GM19193 (cell line): ENCODE results near the gene CFAP251.

ENCODE experiments used
- POLR2A ChIP-seq: IDR thresholded peaks from 4 replicates; pipeline ENCODE4 v1.6.1; 2011; ENCODE audit not compliant: insufficient read depth, insufficient read length; ENCODE audit errors: extremely low read depth

The CFAP251 gene

DNA sequence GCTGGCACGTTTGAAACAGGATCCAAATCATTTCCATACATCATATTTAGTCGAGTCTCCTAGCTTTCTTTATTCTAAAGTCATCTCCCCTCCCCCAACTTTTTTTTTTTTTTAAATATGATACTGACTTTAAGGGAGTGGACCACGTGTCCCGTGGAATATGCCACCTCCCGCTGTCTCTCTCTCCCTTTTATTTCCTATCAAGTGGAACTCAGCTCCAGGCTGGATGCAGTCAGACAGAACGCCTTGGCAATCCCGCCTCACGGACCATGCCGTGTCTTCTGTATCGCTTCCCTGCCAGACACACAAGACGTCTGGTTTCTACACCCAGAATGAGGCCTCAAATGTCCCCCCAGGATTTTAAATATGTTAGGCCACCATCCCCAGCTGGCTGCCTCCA lies 124.5 kb downstream of the CFAP251 start:
- TF ChIP-seq POLR2A = no peak

DNA sequence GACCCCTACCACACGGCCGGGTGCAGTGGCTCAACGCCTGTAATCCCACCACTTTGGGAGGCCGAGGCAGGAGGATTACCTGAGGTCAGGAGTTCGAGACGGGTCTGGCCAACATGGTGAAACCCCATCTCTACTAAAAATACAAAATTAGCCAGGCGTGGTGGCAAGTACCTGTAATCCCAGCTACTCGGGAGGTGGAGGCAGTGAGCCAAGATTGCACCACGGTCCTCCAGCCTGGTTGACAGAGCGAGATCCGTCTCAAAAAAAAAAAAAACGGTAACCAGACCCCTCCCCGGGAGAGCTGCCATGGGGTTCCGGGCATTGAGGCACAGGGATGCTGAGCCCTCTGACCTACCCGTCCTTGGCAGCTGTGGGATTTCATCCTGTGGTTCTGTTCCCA lies 125.1 kb downstream of the CFAP251 start:
- TF ChIP-seq POLR2A = no peak

- no peak for TF ChIP-seq POLR2A
Observed at GRCh38 chr12:122045262-122045661, 126.9 kb downstream of the CFAP251 start.

- no peak for TF ChIP-seq POLR2A
Observed at GRCh38 chr12:122046145-122046544, 127.8 kb downstream of the CFAP251 start.

- TF ChIP-seq POLR2A = no peak
Observed at GRCh38 chr12:122048151-122048550, 129.8 kb downstream of the CFAP251 start.

- TF ChIP-seq POLR2A = no peak
Observed at GRCh38 chr12:122049827-122050226, 131.4 kb downstream of the CFAP251 start.

- TF ChIP-seq POLR2A = no peak
Observed at GRCh38 chr12:122050706-122051105, 132.3 kb downstream of the CFAP251 start.

- TF ChIP-seq POLR2A = no peak
Observed at GRCh38 chr12:122051231-122051876, 133.0 kb downstream of the CFAP251 start.

DNA sequence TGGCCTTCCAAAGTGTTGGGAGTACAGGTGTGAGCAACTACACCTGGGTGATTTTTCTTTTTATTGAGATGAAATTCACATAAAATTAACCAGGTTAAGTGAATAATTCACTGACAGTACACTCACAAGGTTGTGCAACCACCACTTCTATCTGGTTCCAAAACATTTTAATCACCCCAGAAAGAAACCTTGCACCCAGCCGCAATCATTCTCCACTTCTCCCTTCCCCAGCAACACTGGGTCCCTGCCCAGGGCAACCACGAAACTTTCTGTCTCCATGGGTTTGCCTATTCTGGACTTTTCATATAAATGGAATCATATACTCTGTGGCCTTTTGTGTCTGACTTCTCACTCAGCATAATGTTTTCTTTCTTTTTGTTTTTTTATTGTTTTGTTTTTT lies 133.9 kb downstream of the CFAP251 start:
- no peak for TF ChIP-seq POLR2A
